NCI-H2081 treated with DMSO at 0.1 percent for 48 hours (cell line): ENCODE measurements around the gene TXNIP.
"Not testable (repeated sequence)": the region's sequence is repeated elsewhere in the genome, so short reads cannot be mapped to it uniquely, and the experiment has no call there.

Experiments used
- DNase-seq: peaks from one replicate; lab custom pipeline; 2025; lab: John Stamatoyannopoulos, UW

TXNIP gene

GRCh38 chr1:145996433-145997015 is at the start of gene TXNIP:
TXNIP (minus strand) TSS chr1:145996579; CDS start chr1:145996266, 313 bp downstream.
- peak; percentile 98 for DNase-seq

GRCh38 chr1:146039844-146040194 is 43.4 kb upstream of the TXNIP start:
- DNase-seq = no peak

GRCh38 chr1:146036965-146037646 is 40.7 kb upstream of the TXNIP start:
- peak; percentile 82 for DNase-seq

- DNase-seq = no peak
These were observed 40.0 kb upstream of the TXNIP start for GRCh38 chr1:146036241-146036964.

- no peak for DNase-seq
These were observed 38.7 kb upstream of the TXNIP start for GRCh38 chr1:146035048-146035423.

- DNase-seq = peak; percentile 20
These were observed 36.3 kb upstream of the TXNIP start for GRCh38 chr1:146032631-146033219.

GRCh38 chr1:146031476-146031875 is 35.1 kb upstream of the TXNIP start:
- DNase-seq = no peak

GRCh38 chr1:146029117-146029516 is 32.7 kb upstream of the TXNIP start:
- DNase-seq = no peak

- DNase-seq = not testable (repeated sequence)
These were observed 30.3 kb upstream of the TXNIP start for GRCh38 chr1:146026650-146027049.

GRCh38 chr1:146025787-146026495 is 29.6 kb upstream of the TXNIP start:
- DNase-seq = not testable (repeated sequence)

GRCh38 chr1:146022403-146023127 is 26.2 kb upstream of the TXNIP start:
- no peak for DNase-seq

GRCh38 chr1:146021622-146022402 is 25.4 kb upstream of the TXNIP start, which contains the start of gene HJV:
HJV (minus strand) TSS chr1:146021735; CDS start chr1:146020231, 1,504 bp downstream.
- DNase-seq = no peak

- DNase-seq = no peak
These were observed 24.7 kb upstream of the TXNIP start for GRCh38 chr1:146021050-146021445.

- DNase-seq = no peak
These were observed 24.0 kb upstream of the TXNIP start for GRCh38 chr1:146020058-146021049.

GRCh38 chr1:146019231-146020057 is 23.1 kb upstream of the TXNIP start:
- no peak for DNase-seq

GRCh38 chr1:146016891-146017290 is 20.5 kb upstream of the TXNIP start:
- DNase-seq = no peak

GRCh38 chr1:146013559-146013922 is 17.2 kb upstream of the TXNIP start:
- DNase-seq = no peak

- peak; percentile 79 for DNase-seq
These were observed 16.6 kb upstream of the TXNIP start for GRCh38 chr1:146012703-146013558.
